Activated CD4-positive, alpha-beta T cell treated with anti-CD3 and anti-CD28 coated beads for 24 hours (primary cell): ENCODE data around the gene SH2B3.

Experiments used
- DNase-seq, 2 donors: peaks; one replicate each; pipeline ENCODE4 v3.0.0-alpha.2; 2020; ENCODE audit warnings: low read depth in 2 of 2

SH2B3 gene

GRCh38 chr12:111428081-111428727, 22.5 kb downstream of the SH2B3 start:
- DNase-seq = no peak

GRCh38 chr12:111428728-111429175, 23.0 kb downstream of the SH2B3 start:
- no peak for DNase-seq

- peak in 1 of 2 donors; percentile 36 for DNase-seq
Observed at GRCh38 chr12:111429828-111430432, 24.2 kb downstream of the SH2B3 start.

GRCh38 chr12:111430433-111431353, 25.0 kb downstream of the SH2B3 start:
- DNase-seq = peak in 1 of 2 donors; percentile 40

- DNase-seq = no peak
Observed at GRCh38 chr12:111431772-111432171, 26.0 kb downstream of the SH2B3 start.

GRCh38 chr12:111434049-111434448, 28.3 kb downstream of the SH2B3 start:
- no peak for DNase-seq

GRCh38 chr12:111434680-111435338, 29.1 kb downstream of the SH2B3 start:
- DNase-seq = peak; percentile 64 to 65

GRCh38 chr12:111435661-111436201, 30.0 kb downstream of the SH2B3 start:
- no peak for DNase-seq

GRCh38 chr12:111436266-111436665, 30.5 kb downstream of the SH2B3 start:
- DNase-seq = no peak

- DNase-seq = no peak
Observed at GRCh38 chr12:111436811-111437210, 31.1 kb downstream of the SH2B3 start.

- DNase-seq = no peak
Observed at GRCh38 chr12:111437816-111438454, 32.2 kb downstream of the SH2B3 start.

- DNase-seq = no peak
Observed at GRCh38 chr12:111438481-111438880, 32.8 kb downstream of the SH2B3 start.

- no peak for DNase-seq
Observed at GRCh38 chr12:111439657-111440151, 34.0 kb downstream of the SH2B3 start.

- no peak for DNase-seq
Observed at GRCh38 chr12:111440152-111440551, 34.4 kb downstream of the SH2B3 start.

GRCh38 chr12:111440631-111441030, 34.9 kb downstream of the SH2B3 start:
- DNase-seq = no peak

GRCh38 chr12:111441107-111441928, 35.6 kb downstream of the SH2B3 start:
- no peak for DNase-seq

- DNase-seq = no peak
Observed at GRCh38 chr12:111442301-111443045, 36.8 kb downstream of the SH2B3 start.

- DNase-seq = no peak
Observed at GRCh38 chr12:111443086-111443485, 37.4 kb downstream of the SH2B3 start.

GRCh38 chr12:111443586-111443985, 37.9 kb downstream of the SH2B3 start:
- DNase-seq = no peak
